GM21576 (cell line): ENCODE measurements around the gene M1AP.

Experiments
- ATAC-seq: cut with Tn5 transposase; IDR thresholded peaks from one replicate; pipeline ENCODE4 v1.9.1; 2021; ENCODE audit warnings: mild to moderate bottlenecking, moderate library complexity; ENCODE audit not compliant: unreplicated experiment

M1AP gene

GRCh38 chr2:74528600-74529356 lies 119.4 kb downstream of the M1AP start:
- ATAC-seq, result no peak

DNA sequence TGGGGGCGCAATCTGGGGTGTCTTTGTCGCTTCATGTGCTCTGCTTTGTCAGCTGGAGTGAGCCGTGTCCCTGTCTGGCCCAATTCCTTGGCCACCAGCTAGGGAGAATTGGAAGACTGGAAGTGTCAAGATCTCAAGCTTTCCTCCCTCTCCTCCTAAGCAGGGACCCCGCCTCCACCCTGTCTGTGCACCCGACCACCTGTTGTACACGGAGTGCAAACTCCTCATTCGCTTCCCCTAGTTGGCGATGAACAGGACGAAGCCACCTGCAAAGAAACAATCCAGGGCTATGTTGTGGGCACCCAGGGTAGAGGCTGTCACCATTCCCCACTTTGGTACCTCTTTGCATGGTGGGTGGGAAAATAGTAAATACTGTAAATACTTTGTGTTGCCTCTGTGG lies 120.4 kb downstream of the M1AP start:
- no peak for ATAC-seq

DNA sequence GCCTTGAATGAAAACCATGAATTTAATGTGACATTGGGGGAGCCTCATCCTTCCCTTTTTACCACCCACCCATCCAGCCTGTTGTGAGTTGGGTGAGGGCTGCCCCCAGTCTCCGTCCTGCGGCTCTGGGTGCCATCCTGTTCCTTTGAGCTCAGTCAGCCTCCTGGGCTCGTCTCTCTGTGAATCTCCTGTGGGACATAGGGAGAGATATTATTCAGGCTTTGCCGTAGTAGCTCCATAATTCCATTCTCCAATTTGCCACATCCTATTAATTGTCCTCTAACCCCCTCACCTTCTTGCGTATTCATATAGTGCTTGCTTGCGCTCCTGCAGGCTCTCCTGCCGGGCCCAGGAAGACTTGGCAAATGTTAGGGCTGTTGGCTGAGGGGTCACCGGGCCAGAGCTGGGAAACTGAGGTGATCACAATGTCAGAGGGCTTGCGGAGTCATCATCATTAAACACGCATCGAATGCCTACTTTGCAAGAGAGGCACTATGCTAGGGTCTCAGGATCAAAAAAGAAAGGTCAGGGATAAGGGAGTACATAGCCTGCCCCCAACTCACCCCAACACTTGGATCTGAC lies 121.4 kb downstream of the M1AP start:
- ATAC-seq, result no peak

- ATAC-seq, result no peak
Measured at GRCh38 chr2:74525717-74526648, 122.1 kb downstream of the M1AP start, which contains the start of gene DQX1. TSS of gene DQX1 (minus strand) at chr2:74526231. CDS start at chr2:74525729, 502 bp downstream.

GRCh38 chr2:74524955-74525716 lies 123.0 kb downstream of the M1AP start:
- no peak for ATAC-seq

GRCh38 chr2:74524005-74524404 lies 124.1 kb downstream of the M1AP start:
- no peak for ATAC-seq

DNA sequence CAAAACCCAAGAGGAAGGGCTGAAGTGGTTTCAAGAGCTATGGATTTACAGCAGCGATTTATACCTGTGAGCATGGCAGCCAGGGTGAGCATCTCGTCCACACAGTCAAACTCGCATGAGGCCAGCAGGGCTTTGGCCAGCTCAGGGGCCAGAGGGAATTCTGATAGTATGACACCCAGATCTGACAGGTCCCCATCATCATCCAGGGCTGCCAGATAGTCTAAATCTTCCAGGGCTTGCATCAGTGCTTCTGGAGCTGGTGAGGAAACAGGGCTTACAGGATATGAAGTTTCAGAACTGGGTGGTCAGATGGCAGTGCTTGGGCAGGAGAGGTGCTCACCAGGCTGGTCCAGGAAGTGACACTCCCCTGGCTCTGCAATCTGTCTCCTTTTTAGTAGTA lies 125.6 kb downstream of the M1AP start:
- no peak for ATAC-seq

DNA sequence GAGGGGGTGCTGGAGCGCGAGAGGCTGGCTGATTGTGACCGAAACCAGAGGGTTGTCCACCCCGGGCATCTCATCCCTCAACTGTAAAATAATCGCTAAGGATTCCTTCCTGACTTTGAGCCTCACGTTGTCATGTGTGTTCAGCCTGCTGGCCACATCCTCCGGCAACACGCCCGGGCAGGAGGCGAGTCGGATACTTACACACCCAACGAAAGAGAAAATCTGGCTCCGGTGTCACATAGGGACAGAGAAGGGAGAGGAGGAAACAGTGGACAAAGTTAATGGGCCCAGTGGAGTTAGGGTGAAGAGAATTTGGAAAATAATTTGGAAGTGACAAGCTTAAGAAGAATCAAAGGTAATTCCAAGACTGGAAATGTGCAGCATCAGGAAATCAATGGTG lies 131.5 kb downstream of the M1AP start:
- no peak for ATAC-seq

GRCh38 chr2:74515981-74516633 lies 132.0 kb downstream of the M1AP start:
- no peak for ATAC-seq

DNA sequence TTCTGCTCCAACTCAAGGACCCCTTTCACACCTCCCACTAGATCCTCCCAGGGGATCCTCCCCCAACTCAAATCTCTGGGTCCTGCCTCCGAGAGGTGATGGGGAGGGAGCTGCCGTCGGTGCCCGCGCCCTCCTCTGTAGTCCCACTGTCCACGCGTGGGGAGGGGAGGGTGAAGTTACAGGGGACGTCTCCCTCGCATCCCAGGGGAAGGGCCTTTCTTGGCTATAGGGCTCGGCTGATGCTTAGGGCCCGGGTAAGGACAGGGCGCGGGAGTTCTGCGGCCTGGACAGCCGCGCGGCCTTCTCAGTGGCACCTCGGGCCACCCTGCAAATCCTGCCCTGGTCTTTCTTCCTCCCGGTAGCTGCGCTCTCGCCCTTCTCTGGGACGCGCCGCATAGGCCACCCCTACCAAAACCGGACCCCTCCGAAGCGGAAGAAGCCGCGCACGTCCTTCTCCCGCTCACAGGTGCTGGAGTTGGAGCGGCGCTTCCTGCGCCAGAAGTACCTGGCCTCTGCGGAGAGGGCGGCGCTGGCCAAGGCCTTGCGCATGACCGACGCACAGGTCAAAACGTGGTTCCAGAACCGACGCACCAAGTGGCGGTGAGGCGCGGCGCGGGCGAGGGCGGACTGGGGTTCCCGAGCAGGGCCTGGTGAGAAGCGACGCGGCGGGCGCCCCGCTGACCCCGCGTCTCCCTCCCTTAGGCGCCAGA lies 132.7 kb downstream of the M1AP start:
- no peak for ATAC-seq

GRCh38 chr2:74514368-74515270 lies 133.5 kb downstream of the M1AP start, which contains the start of gene TLX2:
TSS of gene TLX2 (plus strand) at chr2:74514450. CDS start at chr2:74514807, 357 bp downstream.
- ATAC-seq, result no peak

DNA sequence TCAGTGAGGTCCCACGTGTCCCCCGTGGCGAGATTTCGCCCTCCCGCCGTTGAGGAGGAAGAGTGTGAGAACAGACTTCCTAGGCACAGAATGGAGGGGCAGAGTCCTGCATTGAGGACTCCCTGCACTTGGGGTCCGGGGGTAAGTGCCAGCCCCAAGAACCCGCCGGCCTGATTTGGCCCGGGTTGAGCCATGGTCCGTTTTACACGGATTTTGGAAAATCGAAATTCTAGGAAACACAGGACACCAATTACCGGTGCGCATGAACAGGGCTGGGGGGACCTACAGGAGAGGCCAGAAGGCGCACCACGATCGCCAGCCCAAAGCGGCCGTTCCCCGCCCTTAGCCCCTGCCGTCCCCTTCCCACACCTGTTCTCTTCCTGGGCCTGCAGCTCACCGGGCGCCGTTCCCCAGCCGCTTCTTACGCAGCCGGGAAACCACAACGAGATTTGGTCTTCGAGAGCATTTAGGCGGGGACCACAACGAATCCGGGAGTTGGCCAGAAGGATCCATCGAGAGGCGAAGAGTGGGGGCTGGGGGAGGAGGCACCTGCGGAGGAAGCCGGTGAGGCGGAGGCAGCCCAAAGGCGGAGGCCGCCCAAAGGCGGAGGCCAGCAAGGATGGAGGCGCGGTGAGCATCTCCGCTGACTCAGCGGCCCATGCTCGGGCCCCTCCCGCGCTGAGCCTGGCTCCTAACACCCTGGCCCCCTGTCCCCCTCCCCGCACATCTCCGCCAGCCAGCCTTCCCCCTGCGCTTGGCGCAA lies 134.3 kb downstream of the M1AP start:
- ATAC-seq, result no peak

- ATAC-seq, result no peak
Measured at GRCh38 chr2:74512744-74513604, 135.2 kb downstream of the M1AP start.

DNA sequence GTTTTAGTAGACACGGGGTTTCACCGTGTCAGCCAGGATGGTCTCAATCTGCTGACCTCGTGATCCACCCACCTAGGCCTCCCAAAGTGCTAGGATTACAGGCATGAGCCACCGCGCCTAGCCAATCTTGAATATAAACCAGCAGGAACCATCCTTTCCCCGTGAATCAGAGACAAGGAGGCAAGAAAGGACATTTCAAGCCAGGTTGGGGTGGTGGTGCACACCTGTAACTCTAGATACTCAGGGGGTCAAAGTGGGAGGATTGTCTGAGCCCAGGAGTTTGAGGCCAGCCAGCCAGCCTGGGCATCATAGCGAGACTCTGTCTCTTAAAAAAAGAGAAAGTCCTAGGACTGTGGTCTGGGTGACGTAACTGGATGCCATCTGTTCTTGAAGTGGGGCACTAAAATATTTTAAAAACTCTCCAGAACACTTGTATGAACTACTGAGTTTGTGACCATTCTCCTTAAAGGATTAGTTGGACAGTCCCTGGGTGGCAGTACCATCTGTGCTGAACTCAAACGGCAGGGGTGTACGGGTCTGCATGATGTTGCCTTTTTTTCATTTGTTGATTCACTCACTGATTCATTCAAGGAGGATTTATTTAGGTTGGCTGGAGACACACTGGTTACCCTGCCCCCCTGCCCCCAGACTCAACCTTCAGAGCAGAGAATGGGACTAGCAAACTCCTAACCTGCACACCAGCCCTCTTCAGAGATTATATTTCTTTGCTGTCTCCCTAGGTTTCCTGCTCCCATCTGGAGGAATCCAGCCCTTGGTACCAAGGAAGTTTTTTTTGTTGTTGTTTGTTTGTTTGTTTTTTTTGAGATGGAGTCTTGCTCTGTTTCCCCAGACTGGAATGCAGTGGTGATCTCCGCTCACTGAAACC lies 136.8 kb downstream of the M1AP start:
- ATAC-seq, result no peak

DNA sequence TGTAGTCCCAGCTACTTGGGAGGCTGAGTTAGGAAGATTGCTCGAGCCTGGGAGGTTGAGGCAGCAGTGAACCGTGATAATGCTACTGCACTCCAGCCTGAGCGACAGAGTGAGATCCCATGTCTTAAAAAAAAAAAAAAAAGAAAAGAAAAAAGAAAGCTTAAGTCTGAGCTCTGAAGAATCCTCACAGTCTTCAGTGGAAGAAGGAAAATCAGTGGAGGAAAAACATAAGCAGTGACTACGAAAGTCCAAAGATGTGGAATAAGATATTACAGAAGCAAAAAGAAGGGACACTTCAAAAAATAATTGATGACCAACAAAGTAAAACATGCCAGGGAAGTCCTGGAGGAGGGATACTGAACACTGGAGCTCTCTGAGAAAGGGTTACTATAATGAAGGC lies 137.9 kb downstream of the M1AP start:
- ATAC-seq, result no peak
